Osteocyte (in vitro differentiated cells): ENCODE results near the gene SLC30A7. TPM values are rescaled to one million over a fixed set of nuclear protein-coding genes. Genes with fewer than 3 reads are reported as not detected.

ENCODE experiments used
- DNase-seq: peaks from one replicate; pipeline ENCODE4 v3.0.0; 2021; ENCODE audit warnings: mixed read lengths; ENCODE audit not compliant: unreplicated experiment; ENCODE audit errors: extremely low spot score
- H3K27ac Mint-ChIP-seq: one replicate; pipeline ENCODE4 v1.8.0; 2021; ENCODE audit warnings: mild to moderate bottlenecking, mixed read lengths; ENCODE audit not compliant: unreplicated experiment
- H3K27me3 Mint-ChIP-seq: one replicate; pipeline ENCODE4 v1.8.0; 2021; ENCODE audit warnings: mixed read lengths; ENCODE audit not compliant: unreplicated experiment
- H3K36me3 Mint-ChIP-seq: one replicate; pipeline ENCODE4 v1.8.0; 2021; ENCODE audit warnings: mixed read lengths; ENCODE audit not compliant: unreplicated experiment
- H3K4me1 Mint-ChIP-seq: one replicate; pipeline ENCODE4 v1.8.0; 2021; ENCODE audit warnings: mixed read lengths; ENCODE audit not compliant: unreplicated experiment
- H3K4me3 Mint-ChIP-seq: one replicate; pipeline ENCODE4 v1.8.0; 2021; ENCODE audit warnings: mild to moderate bottlenecking, moderate library complexity, mixed read lengths; ENCODE audit not compliant: unreplicated experiment
- H3K9me3 Mint-ChIP-seq: one replicate; pipeline ENCODE4 v1.8.0; 2021; ENCODE audit warnings: mixed read lengths; ENCODE audit not compliant: unreplicated experiment
- CTCF ChIP-seq: fragments of 200-600 bp; sonication (generic); IDR thresholded peaks from 2 replicates; pipeline ENCODE4 v1.5.0; 2021; ENCODE audit warnings: antibody characterized with exemption, mild to moderate bottlenecking, moderate library complexity
- total RNA-seq: library from RNA; stranded (reverse); gene quantifications from 2 replicates; pipeline ENCODE4 v1.2.1, GENCODE V29; 2021

The SLC30A7 gene
- total RNA-seq, 1 donor from 2014 or later = 38.3 TPM

GRCh38 chr1:101027194-101027772 is 131.4 kb downstream of the SLC30A7 start:
- DNase-seq = no peak
- Mint-ChIP-seq H3K4me1 (peaks cover 20% of the 10 kb centered on the region), H3K4me3 (peak overlapping the region; percentile 99), H3K27me3 (no peaks in the 10 kb centered on the region), H3K36me3 (no peaks in the 10 kb centered on the region), H3K27ac (no peak overlapping the region), H3K9me3 (no peaks in the 10 kb centered on the region)
- TF ChIP-seq CTCF = no peak

- H3K9me3 Mint-ChIP-seq = no peaks in the 10 kb centered on the region
- H3K36me3 Mint-ChIP-seq = no peaks in the 10 kb centered on the region
- H3K4me3 Mint-ChIP-seq = no peak overlapping the region
- no peaks in the 10 kb centered on the region for H3K27me3 Mint-ChIP-seq
- H3K4me1 Mint-ChIP-seq = peaks cover 20% of the 10 kb centered on the region
- DNase-seq = no peak
- TF ChIP-seq CTCF = no peak
- H3K27ac Mint-ChIP-seq = no peak overlapping the region
Measured at GRCh38 chr1:101028466-101028865, 132.6 kb downstream of the SLC30A7 start.

GRCh38 chr1:101029184-101029583 is 133.3 kb downstream of the SLC30A7 start:
- DNase-seq = no peak
- H3K27me3 Mint-ChIP-seq = no peaks in the 10 kb centered on the region
- no peak for TF ChIP-seq CTCF
- no peak overlapping the region for H3K4me3 Mint-ChIP-seq
- H3K4me1 Mint-ChIP-seq = peaks cover 20% of the 10 kb centered on the region
- no peak overlapping the region for H3K27ac Mint-ChIP-seq
- H3K9me3 Mint-ChIP-seq = no peaks in the 10 kb centered on the region
- H3K36me3 Mint-ChIP-seq = no peaks in the 10 kb centered on the region

GRCh38 chr1:101030881-101031280 is 135.0 kb downstream of the SLC30A7 start:
- no peaks in the 10 kb centered on the region for H3K36me3 Mint-ChIP-seq
- H3K9me3 Mint-ChIP-seq = no peaks in the 10 kb centered on the region
- DNase-seq = no peak
- no peak for TF ChIP-seq CTCF
- H3K27me3 Mint-ChIP-seq = no peaks in the 10 kb centered on the region
- H3K27ac Mint-ChIP-seq = no peak overlapping the region
- no peak overlapping the region for H3K4me3 Mint-ChIP-seq
- H3K4me1 Mint-ChIP-seq = peaks cover 15% of the 10 kb centered on the region

Other genes starting within 250 kb of the SLC30A7 start
- gene VCAM1, start 176.3 kb upstream of the SLC30A7 start, total RNA-seq = 8.2 and 9.6 TPM in 2 replicates
- gene EXTL2, start 1.2 kb upstream of the SLC30A7 start, total RNA-seq = 32.5 and 33.6 TPM in 2 replicates
- gene DPH5, start 129.7 kb downstream of the SLC30A7 start, total RNA-seq = 49.1 and 51.7 TPM in 2 replicates